ENCODE measurements around the gene NUMBL.
"Not testable (repeated sequence)": the region's sequence is repeated elsewhere in the genome, so short reads cannot be mapped to it uniquely, and the experiment has no call there.

NUMBL gene

GRCh38 chr19:40690050-40690692 is at the start of gene NUMBL:
Gene NUMBL, minus strand, starts transcription at chr19:40690651. Its CDS starts 168 bp downstream, at chr19:40690483.
- DNase-seq, result no peak

GRCh38 chr19:40739030-40739839 is 48.8 kb upstream of the NUMBL start:
- no peak for DNase-seq

GRCh38 chr19:40737102-40737644 is 46.7 kb upstream of the NUMBL start:
- no peak for DNase-seq

DNA sequence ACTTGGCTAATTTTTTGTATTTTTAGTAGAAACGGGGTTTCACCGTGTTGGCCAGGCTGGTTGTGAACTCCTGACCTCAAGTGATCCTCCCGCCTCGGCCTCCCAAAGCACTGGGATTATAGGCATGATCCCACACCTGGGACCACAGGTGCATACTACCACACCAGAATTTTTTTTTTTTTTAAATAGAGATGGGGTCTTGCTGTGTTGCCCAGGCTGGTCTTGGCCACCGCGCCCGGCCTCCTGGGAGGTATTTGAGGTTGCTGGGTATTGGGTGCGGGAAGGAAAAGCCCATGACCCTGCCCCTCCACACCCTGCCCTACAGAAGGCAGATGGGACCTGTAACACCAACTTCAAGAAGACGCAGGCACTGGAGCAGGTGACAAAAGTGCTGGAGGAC is 46.2 kb upstream of the NUMBL start:
- DNase-seq, result no peak

DNA sequence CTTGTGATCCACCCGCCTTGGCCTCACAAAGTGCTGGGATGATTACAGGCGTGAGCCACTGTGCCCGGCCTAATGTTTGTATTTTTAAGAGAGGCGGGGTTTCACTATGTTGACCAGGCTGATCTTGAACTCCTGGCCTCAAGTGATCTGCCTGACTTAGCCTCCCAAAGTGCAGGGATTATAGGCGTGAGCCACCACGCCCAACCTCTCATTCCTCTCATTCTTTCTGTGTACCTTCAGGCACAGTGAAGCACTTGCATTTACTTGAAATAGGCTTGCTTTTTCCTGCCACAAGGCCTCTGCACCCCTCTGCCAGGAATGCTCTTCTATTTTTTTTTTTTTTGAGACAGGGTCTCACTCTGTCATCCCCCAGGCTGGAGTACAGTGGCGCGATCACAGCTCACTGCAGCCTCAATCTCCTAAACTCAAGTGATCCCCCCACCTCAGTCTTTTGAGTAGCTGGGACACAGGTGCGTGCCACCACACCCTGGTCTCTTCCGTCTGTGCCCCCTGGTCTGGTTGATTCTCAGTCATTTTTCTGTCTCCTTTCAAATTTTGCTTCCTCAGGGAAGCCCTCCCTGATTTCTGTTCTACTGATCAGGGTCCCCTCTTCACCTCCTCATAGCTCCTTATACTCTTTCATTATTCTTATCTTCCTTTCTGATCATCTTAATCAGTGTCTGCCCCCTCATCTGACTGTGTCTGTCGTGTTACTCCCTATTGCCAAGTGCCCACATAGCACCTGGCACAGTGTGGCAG is 44.7 kb upstream of the NUMBL start:
- DNase-seq, result no peak

DNA sequence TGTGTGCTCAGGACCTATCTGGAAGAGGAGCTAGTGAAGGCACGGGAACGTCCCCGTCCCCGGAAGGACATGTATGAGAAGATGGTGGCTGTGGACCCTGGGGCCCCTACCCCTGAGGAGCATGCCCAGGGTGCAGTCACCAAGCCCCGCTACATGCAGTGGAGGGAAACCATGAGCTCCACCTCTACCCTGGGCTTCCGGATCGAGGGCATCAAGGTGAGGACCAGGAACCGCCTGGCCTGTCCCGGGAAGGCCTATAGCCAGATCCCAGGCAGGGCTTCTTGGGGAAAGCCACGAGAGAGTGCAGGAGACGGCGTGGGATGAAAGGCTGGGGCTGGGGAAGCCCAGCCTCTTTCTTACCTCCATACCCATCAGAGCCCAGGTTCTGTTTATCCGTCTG is 42.7 kb upstream of the NUMBL start:
- DNase-seq, result no peak

GRCh38 chr19:40732304-40732703 is 41.9 kb upstream of the NUMBL start:
- DNase-seq, result not testable (repeated sequence)

DNA sequence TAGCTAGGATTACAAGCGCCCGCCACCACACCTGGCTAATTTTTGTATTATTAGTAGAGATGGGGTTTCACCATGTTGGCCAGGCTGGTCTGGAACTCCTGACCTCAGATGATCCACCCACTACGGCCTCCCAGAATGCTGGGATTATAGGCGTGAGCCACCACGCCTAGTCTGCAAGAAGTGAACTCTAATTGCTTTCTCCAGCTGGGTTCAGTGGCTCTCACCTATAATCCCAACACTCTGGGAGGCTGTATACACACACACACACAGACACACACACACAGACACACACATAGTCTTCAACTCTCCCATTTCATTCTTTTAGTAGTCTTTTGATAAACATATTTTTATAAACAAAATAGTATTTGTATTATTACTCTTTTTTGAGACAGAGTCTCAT is 39.6 kb upstream of the NUMBL start:
- not testable (repeated sequence) for DNase-seq

- no peak for DNase-seq
Observed at GRCh38 chr19:40726279-40726678, 35.8 kb upstream of the NUMBL start.

DNA sequence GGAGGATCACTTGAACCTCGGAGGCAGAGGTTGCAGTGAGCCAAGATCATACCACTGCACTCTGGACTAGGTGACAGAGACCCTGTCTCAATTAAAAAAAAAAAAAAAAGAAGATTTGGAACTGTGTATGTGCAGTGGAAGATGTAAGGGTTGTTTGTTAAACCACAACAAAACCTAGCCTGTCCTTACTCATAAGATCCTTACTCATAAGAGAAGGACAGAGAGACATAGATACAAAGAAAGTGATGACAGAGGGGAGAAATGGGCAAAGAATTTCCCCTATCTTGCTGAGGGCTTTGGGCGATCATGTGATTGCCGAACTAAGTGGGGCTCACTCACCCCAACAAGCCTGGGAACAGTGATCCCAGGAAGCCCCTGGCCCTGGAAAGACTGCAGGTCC is 34.4 kb upstream of the NUMBL start:
- no peak for DNase-seq

- no peak for DNase-seq
Observed at GRCh38 chr19:40724315-40724714, 33.9 kb upstream of the NUMBL start.

DNA sequence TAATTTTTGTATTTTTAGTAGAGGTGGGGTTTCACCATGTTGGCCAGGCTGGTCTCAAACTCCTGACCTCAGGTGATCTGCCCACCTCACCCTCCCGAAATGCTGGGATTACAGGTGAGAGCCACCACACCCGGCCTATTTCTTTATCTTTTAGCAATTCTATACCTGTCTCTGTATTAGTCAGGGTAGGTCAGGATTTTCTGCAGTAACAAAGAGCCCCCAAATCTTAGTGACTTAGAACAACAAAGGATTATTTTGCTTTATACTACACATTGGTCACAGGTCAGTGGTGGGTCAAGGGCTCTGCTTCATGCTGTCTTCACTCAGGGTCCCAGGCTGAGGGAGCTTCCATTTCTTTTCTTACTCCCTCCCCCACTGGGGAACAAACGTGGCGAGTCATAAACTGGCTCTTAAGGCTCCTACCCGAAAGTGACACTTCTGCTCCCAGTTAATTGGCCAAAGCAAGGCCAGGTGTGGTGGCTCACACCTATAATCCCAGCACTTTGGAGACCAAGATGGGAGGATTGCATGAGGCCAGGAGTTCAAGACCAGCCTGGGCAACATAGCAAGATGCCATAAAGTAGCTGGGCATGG is 33.3 kb upstream of the NUMBL start:
- DNase-seq, result no peak

GRCh38 chr19:40721936-40722661 is 31.6 kb upstream of the NUMBL start:
- no peak for DNase-seq

- DNase-seq, result no peak
Observed at GRCh38 chr19:40721140-40721486, 30.7 kb upstream of the NUMBL start.

DNA sequence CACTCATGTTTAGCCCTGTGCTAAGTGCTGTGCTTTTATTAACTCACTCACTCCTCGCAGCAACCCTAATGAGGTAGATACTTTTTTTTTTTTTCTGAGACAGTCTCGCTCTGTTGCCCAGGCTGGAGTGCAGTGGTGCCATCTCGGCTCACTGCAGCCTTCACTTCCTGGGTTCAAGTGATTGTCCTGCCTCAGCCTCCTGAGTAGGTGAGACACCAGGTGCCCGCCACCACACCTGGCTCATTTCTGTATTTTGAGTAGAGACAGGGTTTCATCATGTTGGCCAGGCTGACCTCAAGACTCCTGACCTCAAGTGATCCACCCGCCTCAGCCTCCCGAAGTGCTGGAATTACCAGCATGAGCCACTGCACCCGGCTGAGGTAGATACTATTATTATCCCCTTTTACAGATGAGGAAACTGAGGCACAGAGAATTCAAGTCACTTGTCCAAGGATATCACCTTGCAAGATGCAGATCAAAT is 29.0 kb upstream of the NUMBL start:
- no peak for DNase-seq

DNA sequence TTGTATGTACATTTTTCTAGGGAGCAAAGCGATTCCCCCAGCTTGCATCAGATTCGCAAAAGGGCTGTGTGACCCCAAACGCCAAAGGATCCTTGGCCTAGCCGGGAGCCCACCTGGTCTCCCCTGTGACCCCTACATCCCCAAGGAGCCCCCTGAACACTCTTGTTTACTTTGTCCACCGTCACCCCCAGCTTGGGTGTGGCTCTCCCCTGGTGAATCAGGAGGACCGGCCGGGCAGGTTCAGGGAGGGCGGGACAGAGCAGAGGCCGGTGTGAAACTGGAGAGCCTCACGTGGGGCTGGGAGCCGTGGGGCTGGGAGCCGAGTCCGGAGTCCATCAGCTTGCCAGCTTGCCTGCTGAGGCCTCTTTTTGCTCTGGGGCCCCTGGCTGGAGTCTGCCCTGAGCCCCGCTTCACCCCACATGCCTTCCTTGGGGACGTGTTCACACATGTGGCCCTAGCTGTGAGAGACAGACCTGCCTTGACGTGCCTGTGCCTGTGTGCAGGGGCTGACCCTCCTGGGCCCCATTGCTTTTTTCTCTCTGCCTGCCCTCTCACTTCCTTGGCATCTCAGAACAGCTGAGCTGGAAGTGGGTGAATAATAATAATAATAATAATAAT is 28.4 kb upstream of the NUMBL start:
- no peak for DNase-seq

- no peak for DNase-seq
Observed at GRCh38 chr19:40717880-40718773, 27.7 kb upstream of the NUMBL start.

- DNase-seq, result no peak
Observed at GRCh38 chr19:40717325-40717879, 27.0 kb upstream of the NUMBL start.

DNA sequence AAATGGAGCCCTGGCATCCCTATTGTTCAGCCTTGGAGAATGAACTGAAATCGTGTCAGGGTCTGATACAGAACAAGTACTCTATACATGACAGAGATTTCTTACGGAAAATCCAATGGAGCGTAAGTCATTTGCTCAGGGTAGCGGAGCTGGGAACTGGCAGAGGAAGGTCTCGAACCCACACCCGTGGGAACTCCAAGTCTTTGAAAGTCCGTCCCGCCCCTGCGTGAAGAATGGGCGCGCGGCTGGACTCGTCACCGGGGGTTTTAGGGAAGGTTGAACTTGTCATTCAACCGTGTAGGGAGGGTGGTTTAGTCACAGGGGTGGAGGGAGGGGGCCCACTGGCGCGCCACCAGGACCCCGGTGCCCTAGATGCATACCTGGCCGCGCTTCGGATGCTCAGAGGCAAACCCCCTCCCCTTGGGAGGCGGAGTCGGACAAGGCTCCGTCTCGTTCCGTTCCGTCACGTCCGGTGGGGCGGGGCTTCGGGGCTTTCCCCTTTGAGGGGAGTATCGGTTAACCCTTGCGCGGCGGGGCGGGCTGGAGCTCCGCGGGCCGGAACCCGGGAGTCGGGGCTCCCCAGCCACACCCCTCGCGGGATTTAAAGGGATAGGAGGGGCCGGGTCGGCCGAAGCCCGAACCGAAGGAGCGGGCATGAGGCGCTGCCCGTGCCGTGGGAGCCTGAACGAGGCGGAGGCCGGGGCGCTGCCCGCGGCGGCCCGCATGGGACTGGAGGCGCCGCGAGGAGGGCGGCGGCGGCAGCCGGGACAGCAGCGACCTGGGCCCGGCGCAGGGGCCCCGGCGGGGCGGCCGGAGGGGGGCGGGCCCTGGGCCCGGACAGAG is 26.3 kb upstream of the NUMBL start, which contains the start of the genes COQ8B and ITPKC:
Gene COQ8B, minus strand, starts transcription at position 405 of the 843 bp plus-strand sequence. CDS start 2,254 bp downstream, outside the sequence.
Gene ITPKC, plus strand, starts transcription at position 631 of the 843 bp plus-strand sequence. Its CDS starts 24 bp downstream, at position 655.
- DNase-seq, result peak; percentile 82
